Hypothalamus (tissue), 51 donors: ENCODE results near the gene AVPR1B.
"Not testable (repeated sequence)": the region's sequence is repeated elsewhere in the genome, so short reads cannot be mapped to it uniquely, and the experiment has no call there.

Experiments
- DNase-seq, 51 donors: peaks; one replicate each; lab custom pipeline; 2025; lab: John Stamatoyannopoulos, UW

The AVPR1B gene

GRCh38 chr1:206087091-206087490, 30.1 kb downstream of the AVPR1B start:
- no peak for DNase-seq

GRCh38 chr1:206083750-206084149, 33.4 kb downstream of the AVPR1B start:
- DNase-seq: no peak

GRCh38 chr1:206082831-206083695, 34.1 kb downstream of the AVPR1B start:
- DNase-seq: no peak

GRCh38 chr1:206081856-206082255, 35.3 kb downstream of the AVPR1B start:
- no peak for DNase-seq

- DNase-seq: no peak
Measured at GRCh38 chr1:206080026-206080820, 37.0 kb downstream of the AVPR1B start.

- DNase-seq: no peak
Measured at GRCh38 chr1:206079135-206079534, 38.1 kb downstream of the AVPR1B start.

- DNase-seq: no peak
Measured at GRCh38 chr1:206075786-206076755, 41.1 kb downstream of the AVPR1B start.

- no peak for DNase-seq
Measured at GRCh38 chr1:206074839-206075238, 42.3 kb downstream of the AVPR1B start.

GRCh38 chr1:206070627-206071304, 46.4 kb downstream of the AVPR1B start:
- DNase-seq: no peak

GRCh38 chr1:206068314-206068713, 48.9 kb downstream of the AVPR1B start:
- no peak for DNase-seq

GRCh38 chr1:206067486-206068227, 49.5 kb downstream of the AVPR1B start:
- DNase-seq: no peak

GRCh38 chr1:206066479-206067171, 50.6 kb downstream of the AVPR1B start:
- DNase-seq: no peak

- DNase-seq: no peak
Measured at GRCh38 chr1:206065547-206066145, 51.5 kb downstream of the AVPR1B start.

- DNase-seq: not testable (repeated sequence)
Measured at GRCh38 chr1:206064501-206064900, 52.7 kb downstream of the AVPR1B start.

GRCh38 chr1:206064001-206064400, 53.2 kb downstream of the AVPR1B start:
- not testable (repeated sequence) for DNase-seq

- no peak for DNase-seq
Measured at GRCh38 chr1:206062464-206062863, 54.7 kb downstream of the AVPR1B start.

GRCh38 chr1:206060844-206061243, 56.3 kb downstream of the AVPR1B start:
- no peak for DNase-seq
